ENCODE data around the gene IGFBPL1. TPM values are rescaled to one million over a fixed set of nuclear protein-coding genes. Genes with fewer than 3 reads are reported as not detected.
"Not testable (repeated sequence)": the region's sequence is repeated elsewhere in the genome, so short reads cannot be mapped to it uniquely, and the experiment has no call there.

The IGFBPL1 gene
- total RNA-seq, 2 experiments from 2014 or later: not detected

- no peaks in the 10 kb centered on the region for H4K20me1 ChIP-seq (ENCODE audit: insufficient read depth, low read length)
Observed at GRCh38 chr9:38405785-38406184, 18.5 kb downstream of the IGFBPL1 start.

DNA sequence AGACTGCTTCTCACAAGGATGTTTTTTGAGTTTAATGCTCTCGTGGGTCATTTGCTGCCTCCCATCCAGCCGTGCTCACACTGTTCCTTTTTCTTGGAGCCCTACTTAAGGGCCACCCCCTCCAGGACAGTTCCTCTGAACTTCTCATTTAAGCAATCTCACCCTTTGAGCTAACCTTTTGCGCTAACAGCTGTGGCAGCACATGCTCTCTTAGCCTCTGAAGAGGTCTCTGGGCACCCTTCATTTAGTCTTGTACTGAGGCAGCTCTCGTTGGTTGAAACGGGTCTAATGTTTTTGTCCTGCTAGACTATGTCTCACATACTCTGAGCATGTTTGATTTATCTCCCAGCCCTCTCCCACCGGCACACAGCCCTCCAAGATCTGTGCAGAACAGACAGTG, 19.9 kb downstream of the IGFBPL1 start:
- H3K27ac ChIP-seq (ENCODE audit: low read depth, low read length, poor library complexity, severe bottlenecking): no peak overlapping the region
- ChIA-PET POLR2A (no interaction called here), CTCF (ENCODE audit: unreplicated experiment) (no interaction called here)
- no peaks in the 10 kb centered on the region for H4K20me1 ChIP-seq (ENCODE audit: insufficient read depth, low read length)
- TF ChIP-seq CTCF (conservative IDR thresholded peaks at IDR 0.05; ENCODE audit: low read length): no peak
- TF ChIP-seq EZH2phosphoT487 (IDR thresholded peaks at IDR 0.05; ENCODE audit: borderline replicate concordance, low read depth, low read length): no peak
- H2AFZ ChIP-seq (ENCODE audit: low read length): no peak overlapping the region
- no peaks in the 10 kb centered on the region for H3K9me2 ChIP-seq (ENCODE audit: insufficient read depth, low read length)
- intact Hi-C loops (cut with micrococcal nuclease; ENCODE audit: unreplicated experiment): loop anchor here (5.0 kb wide), 1 partner anchor 312 kb away; no protein-coding TSS in a partner anchor
- H3K79me2 ChIP-seq (ENCODE audit: insufficient read depth, low read depth, low read length): no peaks in the 10 kb centered on the region
- DNase-seq (ENCODE audit: low spot score): no peak
- H3K4me2 ChIP-seq (ENCODE audit: low read length): no peak overlapping the region
- no peaks in the 10 kb centered on the region for H3K36me3 ChIP-seq (ENCODE audit: insufficient read depth, low read length)
- no peaks in the 10 kb centered on the region for H3K4me1 ChIP-seq (ENCODE audit: insufficient read depth, low read length, poor library complexity, severe bottlenecking)
- H3K9me3 ChIP-seq (ENCODE audit: low read length): no peaks in the 10 kb centered on the region
- BruUV-seq (replicated peaks): no TSS peak
- no peak overlapping the region for H3K4me3 ChIP-seq (ENCODE audit: low read depth, low read length, poor library complexity, severe bottlenecking)

More at GRCh38 chr9:38405785-38406184, 18.5 kb downstream of the IGFBPL1 start:
- Histone ChIP-seq H3K4me3 (ENCODE audit: low read depth, low read length, poor library complexity, severe bottlenecking) (no peak overlapping the region), H3K79me2 (ENCODE audit: insufficient read depth, low read depth, low read length) (no peaks in the 10 kb centered on the region), H2AFZ (ENCODE audit: low read length) (no peak overlapping the region), H3K4me2 (ENCODE audit: low read length) (no peak overlapping the region), H3K27ac (ENCODE audit: low read depth, low read length, poor library complexity, severe bottlenecking) (no peak overlapping the region), H3K36me3 (ENCODE audit: insufficient read depth, low read length) (no peaks in the 10 kb centered on the region), H3K9me3 (ENCODE audit: low read length) (no peaks in the 10 kb centered on the region), H3K4me1 (ENCODE audit: insufficient read depth, low read length, poor library complexity, severe bottlenecking) (no peaks in the 10 kb centered on the region), H3K9me2 (ENCODE audit: insufficient read depth, low read length) (no peaks in the 10 kb centered on the region)
- no TSS peak for BruUV-seq (replicated peaks)
- ChIA-PET CTCF (ENCODE audit: unreplicated experiment) (no interaction called here), POLR2A (no interaction called here)
- intact Hi-C loops (cut with micrococcal nuclease; ENCODE audit: unreplicated experiment): no loop called here
- no peak for DNase-seq (ENCODE audit: low spot score)
- no peak for TF ChIP-seq CTCF (conservative IDR thresholded peaks at IDR 0.05; ENCODE audit: low read length)
- no peak for TF ChIP-seq EZH2phosphoT487 (IDR thresholded peaks at IDR 0.05; ENCODE audit: borderline replicate concordance, low read depth, low read length)

GRCh38 chr9:38401994-38402393, 22.3 kb downstream of the IGFBPL1 start:
- Histone ChIP-seq H4K20me1 (ENCODE audit: insufficient read depth, low read length) (no peaks in the 10 kb centered on the region), H3K4me2 (ENCODE audit: low read length) (no peak overlapping the region), H3K9me3 (ENCODE audit: low read length) (no peaks in the 10 kb centered on the region), H3K36me3 (ENCODE audit: insufficient read depth, low read length) (no peaks in the 10 kb centered on the region), H3K79me2 (ENCODE audit: insufficient read depth, low read depth, low read length) (no peaks in the 10 kb centered on the region), H3K9me2 (ENCODE audit: insufficient read depth, low read length) (no peaks in the 10 kb centered on the region), H2AFZ (ENCODE audit: low read length) (no peak overlapping the region), H3K27ac (ENCODE audit: low read depth, low read length, poor library complexity, severe bottlenecking) (no peak overlapping the region), H3K4me3 (ENCODE audit: low read depth, low read length, poor library complexity, severe bottlenecking) (no peak overlapping the region), H3K4me1 (ENCODE audit: insufficient read depth, low read length, poor library complexity, severe bottlenecking) (no peaks in the 10 kb centered on the region)
- ChIA-PET POLR2A (no interaction called here), CTCF (ENCODE audit: unreplicated experiment) (no interaction called here)
- intact Hi-C loops (cut with micrococcal nuclease; ENCODE audit: unreplicated experiment): loop anchor here (5.0 kb wide), 1 partner anchor 310 kb away; no protein-coding TSS in a partner anchor
- BruUV-seq (replicated peaks): no TSS peak
- TF ChIP-seq EZH2phosphoT487 (IDR thresholded peaks at IDR 0.05; ENCODE audit: borderline replicate concordance, low read depth, low read length): no peak
- no peak for TF ChIP-seq CTCF (conservative IDR thresholded peaks at IDR 0.05; ENCODE audit: low read length)
- no peak for DNase-seq (ENCODE audit: low spot score)

- H3K9me3 ChIP-seq (ENCODE audit: low read length); CTCF ChIA-PET (ENCODE audit: unreplicated experiment); BruUV-seq (replicated peaks); DNase-seq (ENCODE audit: low spot score); H2AFZ ChIP-seq (ENCODE audit: low read length); H3K79me2 ChIP-seq (ENCODE audit: insufficient read depth, low read depth, low read length); H3K27ac ChIP-seq (ENCODE audit: low read depth, low read length, poor library complexity, severe bottlenecking); H3K4me2 ChIP-seq (ENCODE audit: low read length); H3K4me3 ChIP-seq (ENCODE audit: low read depth, low read length, poor library complexity, severe bottlenecking); H4K20me1 ChIP-seq (ENCODE audit: insufficient read depth, low read length); H3K4me1 ChIP-seq (ENCODE audit: insufficient read depth, low read length, poor library complexity, severe bottlenecking); H3K36me3 ChIP-seq (ENCODE audit: insufficient read depth, low read length); H3K9me2 ChIP-seq (ENCODE audit: insufficient read depth, low read length): not testable (repeated sequence)
- intact Hi-C loops (cut with micrococcal nuclease; ENCODE audit: unreplicated experiment): loop anchor here (1.0 kb wide), 1 partner anchor 28 kb away; no protein-coding TSS in a partner anchor
- POLR2A ChIA-PET: interaction anchor here (0.8 kb wide), 1 partner anchor 19 kb away, joined by 3 read pairs; no protein-coding TSS in a partner anchor
Observed at GRCh38 chr9:38399191-38399590, 25.1 kb downstream of the IGFBPL1 start.
